GM21526 (cell line): ENCODE data around the gene GAB2.
A peak's percentile ranks its signal among the peaks of the same experiment; 100 is the strongest.
"Not testable (repeated sequence)": the region's sequence is repeated elsewhere in the genome, so short reads cannot be mapped to it uniquely, and the experiment has no call there.

ENCODE experiments used
- ATAC-seq: cut with Tn5 transposase; IDR thresholded peaks from one replicate; pipeline ENCODE4 v1.9.1; 2021; ENCODE audit warnings: moderate library complexity; ENCODE audit not compliant: unreplicated experiment, low FRiP score

GAB2 gene

GRCh38 chr11:78319453-78319955, 98.1 kb downstream of the GAB2 start:
- ATAC-seq, result no peak

- no peak for ATAC-seq
These were observed 99.1 kb downstream of the GAB2 start for GRCh38 chr11:78318321-78319114.

- ATAC-seq, result no peak
These were observed 101.9 kb downstream of the GAB2 start for GRCh38 chr11:78315724-78316123.

- ATAC-seq, result no peak
These were observed 102.9 kb downstream of the GAB2 start for GRCh38 chr11:78314762-78315161.

GRCh38 chr11:78313898-78314297, 103.7 kb downstream of the GAB2 start:
- ATAC-seq, result no peak

- ATAC-seq, result no peak
These were observed 104.3 kb downstream of the GAB2 start for GRCh38 chr11:78313181-78313795.

- no peak for ATAC-seq
These were observed 104.9 kb downstream of the GAB2 start for GRCh38 chr11:78312712-78313111.

- ATAC-seq, result no peak
These were observed 105.8 kb downstream of the GAB2 start for GRCh38 chr11:78311702-78312371.

GRCh38 chr11:78310500-78310909, 107.1 kb downstream of the GAB2 start:
- peak; percentile 87 for ATAC-seq

GRCh38 chr11:78304201-78304600, 113.4 kb downstream of the GAB2 start:
- ATAC-seq, result no peak

GRCh38 chr11:78300108-78300839, 117.3 kb downstream of the GAB2 start:
- ATAC-seq, result no peak

GRCh38 chr11:78299000-78299710, 118.5 kb downstream of the GAB2 start:
- ATAC-seq, result no peak

GRCh38 chr11:78298291-78298771, 119.3 kb downstream of the GAB2 start:
- ATAC-seq, result no peak

- no peak for ATAC-seq
These were observed 121.4 kb downstream of the GAB2 start for GRCh38 chr11:78295991-78296930.

GRCh38 chr11:78295347-78295746, 122.3 kb downstream of the GAB2 start:
- ATAC-seq, result no peak

- not testable (repeated sequence) for ATAC-seq
These were observed 123.5 kb downstream of the GAB2 start for GRCh38 chr11:78294100-78294499.

GRCh38 chr11:78293536-78293935, 124.1 kb downstream of the GAB2 start:
- no peak for ATAC-seq

GRCh38 chr11:78292109-78292803, 125.4 kb downstream of the GAB2 start:
- no peak for ATAC-seq
